Endothelial cell of umbilical vein (primary cell): ENCODE data around the gene MAF. TPM values are rescaled to one million over a fixed set of nuclear protein-coding genes. Genes with fewer than 3 reads are reported as not detected.

ENCODE experiments used
- BruUV-seq: library from RNA; stranded (reverse); fragments of 400-500 nt; replicated peaks from 2 replicates; lab custom pipeline; 2021; lab: Mats Ljungman, UMichigan
- CTCF ChIA-PET: fragments of 300-600, 350-600 bp; sonication (Branson Sonifier 250); formaldehyde crosslinking; loops from one replicate; lab custom pipeline; 2021; ENCODE audit warnings: antibody characterized with exemption, inconsistent platforms; lab: Charles Lee
- POLR2A ChIA-PET: fragments of 300-600, 350-600 bp; sonication (Branson Sonifier 250); formaldehyde crosslinking; loops from one replicate; lab custom pipeline; 2021; ENCODE audit warnings: antibody characterized with exemption, inconsistent platforms; lab: Charles Lee
- DNase-seq: peaks from one replicate; pipeline ENCODE4 v3.0.0-alpha.2; 2011; ENCODE audit warnings: low read depth, low spot score
- FAIRE-seq: peaks from 2 replicates; lab custom pipeline; 2011; peaks lifted over from hg19 to GRCh38; lab: Jason Lieb, UNC
- H2AFZ ChIP-seq: 2 replicates; pipeline ENCODE4 v1.6.0; 2012; ENCODE audit warnings: low read depth, low read length, control low read depth, inconsistent platforms
- H3K27ac ChIP-seq: 2 replicates; pipeline ENCODE4 v1.5.1; 2011; ENCODE audit warnings: low read depth, mild to moderate bottlenecking, control low read depth, low read length, moderate library complexity; ENCODE audit not compliant: insufficient read depth
- H3K27me3 ChIP-seq, 2 experiments: 2 replicates each; pipeline versions ENCODE4 v1.6.0 to v1.6.1; 2011; ENCODE audit warnings: low read length in 2 of 2, mixed read lengths in 1 of 2; ENCODE audit not compliant: control insufficient read depth in 2 of 2, insufficient read depth in 2 of 2
- H3K36me3 ChIP-seq, 2 experiments: 2 replicates in 1 of 2; 3 replicates in 1 of 2; pipeline ENCODE4 v1.5.1; 2011; ENCODE audit warnings: low read length in 2 of 2, mild to moderate bottlenecking in 1 of 2, moderate library complexity in 1 of 2; ENCODE audit not compliant: control insufficient read depth in 2 of 2, insufficient read depth in 2 of 2; ENCODE audit errors: extremely low read depth in 1 of 2
- H3K4me1 ChIP-seq: 3 replicates; pipeline ENCODE4 v1.5.1; 2011; ENCODE audit warnings: mild to moderate bottlenecking, low read length; ENCODE audit not compliant: control insufficient read depth, insufficient read depth; ENCODE audit errors: extremely low read depth
- H3K4me2 ChIP-seq: 2 replicates; pipeline ENCODE4 v1.6.1; 2011; ENCODE audit warnings: low read length, control low read depth, mixed read lengths; ENCODE audit not compliant: insufficient read depth
- H3K4me3 ChIP-seq, 3 experiments: fragments of 200-600 bp in 1 of 3; sonication (generic), shearing (Covaris generic) in 1 of 3; replicated peaks in 1 of 3; 2 replicates each; pipeline ENCODE4 v1.5.1; 2011 to 2016; ENCODE audit warnings: control low read depth in 3 of 3, low read length in 3 of 3, mild to moderate bottlenecking in 2 of 3, inconsistent platforms in 1 of 3, low read depth in 1 of 3, moderate library complexity in 1 of 3; ENCODE audit not compliant: insufficient read depth in 1 of 3
- H3K79me2 ChIP-seq: 2 replicates; pipeline ENCODE4 v1.6.0; 2012; ENCODE audit warnings: low read length, inconsistent platforms; ENCODE audit not compliant: control insufficient read depth, insufficient read depth
- H3K9ac ChIP-seq: replicated peaks from 2 replicates; pipeline ENCODE3; 2011; ENCODE audit warnings: low read length, control low read depth; ENCODE audit not compliant: insufficient read depth; ENCODE audit errors: extremely low read depth
- H3K9me1 ChIP-seq: replicated peaks from 3 replicates; pipeline ENCODE4 v1.6.0; 2011; ENCODE audit warnings: mild to moderate bottlenecking, low read length; ENCODE audit not compliant: control insufficient read depth, insufficient read depth; ENCODE audit errors: extremely low read depth
- H3K9me3 ChIP-seq: replicated peaks from 2 replicates; pipeline ENCODE4 v1.5.1; 2012; ENCODE audit warnings: low read length, inconsistent platforms; ENCODE audit not compliant: control insufficient read depth, insufficient read depth
- H4K20me1 ChIP-seq: replicated peaks from 2 replicates; pipeline ENCODE3; 2011; ENCODE audit warnings: mild to moderate bottlenecking, low read length; ENCODE audit not compliant: control insufficient read depth, insufficient read depth; ENCODE audit errors: extremely low read depth
- CTCF ChIP-seq, 2 donors: IDR thresholded peaks; 1 replicate in 1 of 2; 2 replicates in 1 of 2; pipeline ENCODE4 v1.5.1; 2011; ENCODE audit warnings: low read length in 2 of 2, mild to moderate bottlenecking in 2 of 2, moderate library complexity in 2 of 2, control low read depth in 1 of 2, inconsistent platforms in 1 of 2, low read depth in 1 of 2; ENCODE audit not compliant: insufficient read depth in 1 of 2; ENCODE audit errors: extremely low read depth in 1 of 2
- EZH2 ChIP-seq: IDR thresholded peaks from 2 replicates; pipeline ENCODE4 v1.6.1; 2012; ENCODE audit warnings: borderline replicate concordance, low read depth, mild to moderate bottlenecking, moderate library complexity, low read length, inconsistent platforms; ENCODE audit not compliant: severe bottlenecking
- FOS ChIP-seq: IDR thresholded peaks from 2 replicates; pipeline ENCODE4 v1.6.1; 2011; ENCODE audit warnings: mild to moderate bottlenecking, low read length, moderate library complexity, borderline replicate concordance; ENCODE audit not compliant: insufficient read depth
- GATA2 ChIP-seq: IDR thresholded peaks from 2 replicates; pipeline ENCODE4 v1.7.0; 2011; ENCODE audit warnings: low read depth, mild to moderate bottlenecking, moderate library complexity, mixed read lengths, low read length; ENCODE audit not compliant: insufficient read length, insufficient read depth
- JUN ChIP-seq: IDR thresholded peaks from 2 replicates; pipeline ENCODE4 v1.6.1; 2011; ENCODE audit warnings: borderline replicate concordance, low read depth; ENCODE audit not compliant: insufficient read length, insufficient read depth
- MYC ChIP-seq: IDR thresholded peaks from one replicate; pipeline ENCODE4 v1.6.1; 2011; ENCODE audit warnings: mild to moderate bottlenecking, low read depth, low read length
- POLR2A ChIP-seq: IDR thresholded peaks from 2 replicates; pipeline ENCODE4 v1.6.1; 2012; ENCODE audit warnings: low read depth, mild to moderate bottlenecking, control low read depth, low read length
- POLR2AphosphoS5 ChIP-seq: IDR thresholded peaks from 2 replicates; pipeline ENCODE4 v1.6.1; 2012; ENCODE audit warnings: low read depth, mild to moderate bottlenecking, control low read depth, low read length, moderate library complexity; ENCODE audit not compliant: insufficient read depth
- dilution Hi-C: fragments of 300-500 bp; cut with MboI; formaldehyde crosslinking; loops from one replicate; pipeline ENCODE4 v1.15.0; 2019; ENCODE audit warnings: low sequenced_read_pairs; ENCODE audit not compliant: extremely low pct_ligation_motif_present
- intact Hi-C: fragments of 100-400 bp; cut with micrococcal nuclease; formaldehyde crosslinking; loops from one replicate; pipeline ENCODE4 v1.10.0; 2022
- polyA plus RNA-seq, 4 experiments: library from polyadenylated mRNA; depleted of rRNA in 3 of 4; stranded (reverse) in 3 of 4; unstranded in 1 of 4; fragments of >200 nt; gene quantifications; 2 replicates each; pipeline versions ENCODE4 v1.2.1 to v1.2.3, GENCODE V29; 2011 to 2012; ENCODE audit warnings: missing spikeins in 1 of 4
- total RNA-seq: library from RNA; stranded (reverse); gene quantifications from 2 replicates; pipeline ENCODE4 v1.2.3, GENCODE V29; 2021
- TF ChIP-seq, protein P1 (sequence below): IDR thresholded peaks from 2 replicates; pipeline ENCODE4 v1.6.1; 2011; ENCODE audit not compliant: insufficient read depth, insufficient read length

Gene MAF
- total and polyA plus RNA-seq, 2 donors (not counting 3 experiments of a cell fraction or from before 2014, with no cell fraction given), result 0.04 to 0.33 TPM

DNA sequence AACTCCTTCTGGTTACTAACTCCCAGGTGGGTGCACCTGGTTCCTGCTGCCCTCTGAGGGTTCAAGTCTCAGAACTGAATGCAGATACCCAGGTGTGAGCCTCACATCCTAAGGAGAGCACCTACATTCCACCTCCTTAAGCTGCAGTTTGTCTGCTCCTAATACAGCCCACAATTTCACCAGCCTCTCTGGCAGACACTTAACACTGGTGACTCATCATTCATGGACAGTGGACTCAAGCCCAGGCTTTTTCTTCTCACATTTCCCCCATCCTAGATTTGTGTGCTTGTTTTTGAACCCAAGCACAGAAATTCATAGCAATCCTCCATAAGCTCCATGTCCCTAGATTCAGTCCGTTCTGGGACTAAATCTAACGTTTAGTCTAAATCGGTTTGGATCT lies 7.0 kb upstream of the MAF start:
- Histone ChIP-seq H3K79me2 (no peaks in the 10 kb centered on the region), H3K4me2 (no peak overlapping the region), H3K27ac (no peak overlapping the region), H3K9me3 (no peaks in the 10 kb centered on the region), H3K4me3 (no peak overlapping the region), H3K9me1 (no peaks in the 10 kb centered on the region), H2AFZ (no peak overlapping the region), H4K20me1 (no peaks in the 10 kb centered on the region), H3K27me3 (no peaks in the 10 kb centered on the region), H3K9ac (no peak overlapping the region), H3K36me3 (no peaks in the 10 kb centered on the region), H3K4me1 (no peaks in the 10 kb centered on the region)
- ChIA-PET CTCF (no interaction called here), POLR2A (no interaction called here)
- TF ChIP-seq MYC, result no peak
- no peak for TF ChIP-seq CTCF (IDR thresholded peaks at IDR 0.05; ENCODE audit: extremely low read depth in 1 of 2, insufficient read depth in 1 of 2, low read depth in 1 of 2, low read length in 2 of 2)
- no peak for TF ChIP-seq POLR2A
- no peak for TF ChIP-seq FOS
- TF ChIP-seq EZH2, result no peak
- TF ChIP-seq, protein P1, sequence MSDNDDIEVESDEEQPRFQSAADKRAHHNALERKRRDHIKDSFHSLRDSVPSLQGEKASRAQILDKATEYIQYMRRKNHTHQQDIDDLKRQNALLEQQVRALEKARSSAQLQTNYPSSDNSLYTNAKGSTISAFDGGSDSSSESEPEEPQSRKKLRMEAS, result no peak
- no peak for TF ChIP-seq POLR2AphosphoS5
- TF ChIP-seq GATA2, result no peak
- TF ChIP-seq JUN, result no peak
- intact Hi-C loops (no loop called here), dilution Hi-C loops (no loop called here)
- BruUV-seq, result no TSS peak
- DNase-seq (no peak), FAIRE-seq (no peak)
